Myocyte (in vitro differentiated cells): ENCODE data around the gene PDE4D. TPM values are rescaled to one million over a fixed set of nuclear protein-coding genes. Genes with fewer than 3 reads are reported as not detected.
"Not testable (repeated sequence)": the region's sequence is repeated elsewhere in the genome, so short reads cannot be mapped to it uniquely, and the experiment has no call there.

ENCODE experiments used
- DNase-seq: peaks from one replicate; pipeline ENCODE4 v3.0.0-alpha.2; 2012; ENCODE audit warnings: low read depth
- total RNA-seq: library from RNA; depleted of rRNA; stranded (reverse); fragments of >200 nt; gene quantifications from 2 replicates; pipeline ENCODE4 v1.2.3, GENCODE V29; 2014

PDE4D gene
- total RNA-seq, 1 donor from 2014 or later, result 26.8 TPM

- no peak for DNase-seq
Measured at GRCh38 chr5:59341760-59342159, 551.8 kb downstream of the PDE4D start.

GRCh38 chr5:59341155-59341554, 552.4 kb downstream of the PDE4D start:
- DNase-seq, result no peak

- DNase-seq, result no peak
Measured at GRCh38 chr5:59340637-59341036, 552.9 kb downstream of the PDE4D start.

- no peak for DNase-seq
Measured at GRCh38 chr5:59337240-59337639, 556.3 kb downstream of the PDE4D start.

GRCh38 chr5:59335544-59335943, 558.0 kb downstream of the PDE4D start:
- no peak for DNase-seq

GRCh38 chr5:59333416-59333815, 560.1 kb downstream of the PDE4D start:
- DNase-seq, result no peak

GRCh38 chr5:59332236-59332973, 561.1 kb downstream of the PDE4D start:
- no peak for DNase-seq

- DNase-seq, result no peak
Measured at GRCh38 chr5:59330680-59331079, 562.8 kb downstream of the PDE4D start.

- DNase-seq, result peak; percentile 91
Measured at GRCh38 chr5:59328709-59329296, 564.7 kb downstream of the PDE4D start.

- no peak for DNase-seq
Measured at GRCh38 chr5:59327191-59327980, 566.1 kb downstream of the PDE4D start.

GRCh38 chr5:59326596-59326995, 566.9 kb downstream of the PDE4D start:
- DNase-seq, result no peak

GRCh38 chr5:59325070-59325469, 568.5 kb downstream of the PDE4D start:
- no peak for DNase-seq

GRCh38 chr5:59322894-59323293, 570.6 kb downstream of the PDE4D start:
- no peak for DNase-seq

- DNase-seq, result no peak
Measured at GRCh38 chr5:59322058-59322457, 571.5 kb downstream of the PDE4D start.

- DNase-seq, result no peak
Measured at GRCh38 chr5:59321642-59322041, 571.9 kb downstream of the PDE4D start.

GRCh38 chr5:59320420-59320819, 573.1 kb downstream of the PDE4D start:
- DNase-seq, result no peak

- DNase-seq, result no peak
Measured at GRCh38 chr5:59319250-59319649, 574.3 kb downstream of the PDE4D start.

GRCh38 chr5:59317774-59318205, 575.7 kb downstream of the PDE4D start:
- no peak for DNase-seq

- peak; percentile 93 for DNase-seq
Measured at GRCh38 chr5:59317023-59317773, 576.3 kb downstream of the PDE4D start.

GRCh38 chr5:59312223-59312622, 581.3 kb downstream of the PDE4D start:
- no peak for DNase-seq

- not testable (repeated sequence) for DNase-seq
Measured at GRCh38 chr5:59308685-59309084, 584.8 kb downstream of the PDE4D start.
